ENCODE measurements around the gene CMTM8. TPM values are rescaled to one million over a fixed set of nuclear protein-coding genes. Genes with fewer than 3 reads are reported as not detected.

CMTM8 gene
- total and polyA plus RNA-seq, 7 donors, result 0.49 to 7.9 (median 4.3) TPM; not detected in 1

DNA sequence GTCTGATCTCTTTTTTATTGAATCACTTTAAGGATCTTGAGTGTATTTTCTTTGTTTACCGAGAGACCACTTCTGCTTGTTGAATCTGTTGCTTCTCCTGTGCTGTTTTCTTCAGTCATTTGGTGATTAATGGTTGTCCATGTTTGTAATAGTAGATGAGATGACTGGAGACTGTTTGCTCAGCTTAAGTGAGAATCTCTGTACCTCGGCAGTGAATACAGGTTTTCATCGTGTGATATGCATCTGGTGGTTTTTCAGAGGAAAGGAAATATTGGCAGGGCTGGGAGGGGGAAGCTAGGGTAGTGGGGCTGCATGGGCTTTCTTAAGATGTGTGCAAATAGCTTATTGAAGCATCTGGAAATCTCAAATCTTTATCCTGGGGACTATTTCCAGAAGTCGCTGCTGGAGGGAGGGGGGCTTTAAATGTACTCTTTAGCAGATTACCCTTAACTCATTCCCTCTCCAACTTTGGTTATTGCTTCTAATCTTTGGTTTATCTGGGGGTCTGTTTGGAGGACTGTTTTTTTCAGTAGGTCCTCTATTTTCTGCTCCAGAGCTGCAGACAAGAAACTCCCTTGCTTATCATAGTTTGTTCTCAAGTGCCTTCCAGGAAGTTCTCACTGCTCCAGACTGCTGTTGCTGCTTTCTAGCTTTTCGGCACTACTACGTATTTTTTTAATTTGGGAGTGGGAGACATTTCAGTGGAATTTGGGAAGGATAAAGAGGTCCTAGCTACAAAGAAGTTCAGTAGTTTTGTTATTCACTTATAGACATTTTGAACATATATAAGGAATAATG, 19.4 kb downstream of the CMTM8 start:
- 73 to 89% methylated on average over 6 of the region's 6 CpGs for WGBS, 2 donors
- Histone ChIP-seq H3K4me1 (no peaks in the 10 kb centered on the region), H3K4me3 (no peak overlapping the region), H3K27me3 (no peaks in the 10 kb centered on the region), H3K36me3 (no peaks in the 10 kb centered on the region), H3K9me3 (no peaks in the 10 kb centered on the region), H3K27ac (no peak overlapping the region)
- intact Hi-C loops (cut with DNase I), result no loop called here
- DNase-seq, result no peak
- TF ChIP-seq POLR2A (IDR thresholded peaks at IDR 0.05) (no peak), POLR2AphosphoS5 (IDR thresholded peaks at IDR 0.05) (no peak), EP300 (IDR thresholded peaks at IDR 0.05) (no peak)
- TF ChIP-seq, protein P1, sequence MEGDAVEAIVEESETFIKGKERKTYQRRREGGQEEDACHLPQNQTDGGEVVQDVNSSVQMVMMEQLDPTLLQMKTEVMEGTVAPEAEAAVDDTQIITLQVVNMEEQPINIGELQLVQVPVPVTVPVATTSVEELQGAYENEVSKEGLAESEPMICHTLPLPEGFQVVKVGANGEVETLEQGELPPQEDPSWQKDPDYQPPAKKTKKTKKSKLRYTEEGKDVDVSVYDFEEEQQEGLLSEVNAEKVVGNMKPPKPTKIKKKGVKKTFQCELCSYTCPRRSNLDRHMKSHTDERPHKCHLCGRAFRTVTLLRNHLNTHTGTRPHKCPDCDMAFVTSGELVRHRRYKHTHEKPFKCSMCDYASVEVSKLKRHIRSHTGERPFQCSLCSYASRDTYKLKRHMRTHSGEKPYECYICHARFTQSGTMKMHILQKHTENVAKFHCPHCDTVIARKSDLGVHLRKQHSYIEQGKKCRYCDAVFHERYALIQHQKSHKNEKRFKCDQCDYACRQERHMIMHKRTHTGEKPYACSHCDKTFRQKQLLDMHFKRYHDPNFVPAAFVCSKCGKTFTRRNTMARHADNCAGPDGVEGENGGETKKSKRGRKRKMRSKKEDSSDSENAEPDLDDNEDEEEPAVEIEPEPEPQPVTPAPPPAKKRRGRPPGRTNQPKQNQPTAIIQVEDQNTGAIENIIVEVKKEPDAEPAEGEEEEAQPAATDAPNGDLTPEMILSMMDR (IDR thresholded peaks at IDR 0.05), result no peak

DNA sequence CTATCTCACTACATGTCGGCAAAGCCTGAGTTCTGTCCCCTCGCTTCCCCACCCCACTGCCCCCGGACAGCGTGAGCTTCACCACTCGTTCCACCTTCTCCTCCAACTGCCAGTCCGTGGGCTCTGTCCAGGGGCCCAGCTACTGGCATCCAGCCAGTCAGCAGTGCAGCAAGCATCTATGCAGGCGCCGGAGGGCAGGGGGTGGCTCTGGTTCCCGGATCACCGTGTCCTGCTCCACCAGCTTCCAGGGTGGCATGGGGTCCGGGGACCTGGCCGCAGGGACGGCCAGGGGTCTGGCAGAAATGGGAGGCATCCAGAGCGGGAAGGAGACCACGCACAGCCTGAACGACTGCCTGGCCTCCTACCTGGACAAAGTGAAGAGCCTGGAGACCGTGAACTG, 20.4 kb downstream of the CMTM8 start:
- no peak overlapping the region for H3K27ac ChIP-seq
- no peaks in the 10 kb centered on the region for H3K27me3 ChIP-seq
- no peak for DNase-seq
- H3K36me3 ChIP-seq, result no peaks in the 10 kb centered on the region
- H3K9me3 ChIP-seq, result no peaks in the 10 kb centered on the region
- WGBS, 2 donors, result 95 to 96% methylated on average over 17 of the region's 17 CpGs
- no peak for TF ChIP-seq POLR2AphosphoS5 (IDR thresholded peaks at IDR 0.05)
- TF ChIP-seq POLR2A (IDR thresholded peaks at IDR 0.05), result no peak
- no peak for TF ChIP-seq EP300 (IDR thresholded peaks at IDR 0.05)
- TF ChIP-seq, protein P1 (IDR thresholded peaks at IDR 0.05), result no peak
- intact Hi-C loops (cut with DNase I), result no loop called here
- H3K4me3 ChIP-seq, result no peak overlapping the region
- H3K4me1 ChIP-seq, result no peaks in the 10 kb centered on the region

DNA sequence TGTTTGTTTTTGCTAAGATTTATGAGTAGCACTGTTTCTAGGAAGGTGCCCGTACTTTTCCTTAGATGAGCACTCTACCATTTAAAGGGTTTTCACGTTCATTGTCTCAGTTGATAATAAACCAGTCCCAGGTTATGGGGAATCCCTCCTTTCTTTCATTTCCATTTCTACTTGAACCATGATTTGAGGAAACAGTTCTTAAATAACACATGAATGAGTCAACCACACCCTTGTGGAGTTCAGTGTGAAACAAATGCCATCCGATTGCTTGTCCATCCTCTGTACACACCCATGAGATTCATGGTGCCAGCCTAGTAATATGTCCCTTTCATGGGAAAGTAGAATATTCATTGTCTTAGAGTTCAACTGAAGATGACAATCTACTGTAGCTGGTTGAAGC, 23.1 kb downstream of the CMTM8 start:
- no peaks in the 10 kb centered on the region for H3K4me1 ChIP-seq
- H3K4me3 ChIP-seq, result no peak overlapping the region
- no peaks in the 10 kb centered on the region for H3K9me3 ChIP-seq
- no peak for DNase-seq
- H3K27ac ChIP-seq, result no peak overlapping the region
- 48 to 65% methylated on average over 3 of the region's 3 CpGs for WGBS, 2 donors
- no peaks in the 10 kb centered on the region for H3K27me3 ChIP-seq
- no peaks in the 10 kb centered on the region for H3K36me3 ChIP-seq
- TF ChIP-seq EP300 (IDR thresholded peaks at IDR 0.05) (no peak), POLR2A (IDR thresholded peaks at IDR 0.05) (no peak), POLR2AphosphoS5 (IDR thresholded peaks at IDR 0.05) (no peak)
- TF ChIP-seq, protein P1 (IDR thresholded peaks at IDR 0.05), result no peak
- intact Hi-C loops (cut with DNase I), result no loop called here

DNA sequence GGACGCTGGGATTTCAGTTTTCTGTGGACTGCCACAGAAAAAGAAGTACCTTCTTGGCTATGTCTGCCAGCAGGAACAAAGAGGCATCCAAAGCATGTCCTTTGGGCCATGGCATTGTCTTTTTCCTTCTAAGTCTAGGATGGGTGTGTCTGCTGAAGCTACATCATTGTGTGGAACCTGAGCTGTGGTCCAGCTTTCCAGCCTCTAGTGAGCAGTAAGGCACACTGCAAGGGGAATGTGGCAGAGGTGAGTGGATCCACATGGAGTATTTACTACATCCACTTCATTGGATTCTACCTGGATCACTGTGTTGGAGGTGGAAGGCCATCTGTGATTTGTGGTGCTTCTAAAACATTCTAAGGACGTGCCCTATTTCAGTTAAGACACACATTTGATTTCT, 23.7 kb downstream of the CMTM8 start:
- DNase-seq, result no peak
- Histone ChIP-seq H3K4me3 (no peak overlapping the region), H3K27me3 (no peaks in the 10 kb centered on the region), H3K4me1 (no peaks in the 10 kb centered on the region), H3K27ac (no peak overlapping the region), H3K36me3 (no peaks in the 10 kb centered on the region), H3K9me3 (no peaks in the 10 kb centered on the region)
- intact Hi-C loops (cut with DNase I), result no loop called here
- TF ChIP-seq, protein P1 (IDR thresholded peaks at IDR 0.05), result no peak
- no peak for TF ChIP-seq EP300 (IDR thresholded peaks at IDR 0.05)
- no peak for TF ChIP-seq POLR2A (IDR thresholded peaks at IDR 0.05)
- TF ChIP-seq POLR2AphosphoS5 (IDR thresholded peaks at IDR 0.05), result no peak
- 96 to 98% methylated on average over 2 of the region's 2 CpGs for WGBS, 2 donors

DNA sequence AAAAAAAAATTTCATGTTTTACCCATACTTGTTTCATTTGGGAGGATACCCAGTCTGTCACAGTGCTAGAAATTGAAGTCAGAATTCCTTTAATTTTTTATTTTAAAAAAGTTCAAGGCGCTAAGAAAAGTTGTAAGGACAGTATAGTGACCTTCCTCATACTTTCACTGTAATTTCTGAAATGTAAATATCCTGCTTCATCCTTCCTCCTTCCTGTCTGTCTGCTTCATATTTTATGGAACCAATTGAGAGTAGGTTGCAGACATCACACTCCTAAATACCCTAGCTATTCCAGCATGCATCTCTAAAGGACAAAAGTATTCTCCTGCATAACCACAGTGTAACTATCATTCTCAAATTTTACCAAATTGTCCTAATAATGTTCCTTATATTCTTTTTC, 35.8 kb downstream of the CMTM8 start:
- intact Hi-C loops (cut with DNase I), result no loop called here
- no peak overlapping the region for H3K27ac ChIP-seq
- no peaks in the 10 kb centered on the region for H3K4me1 ChIP-seq
- no peaks in the 10 kb centered on the region for H3K27me3 ChIP-seq
- H3K9me3 ChIP-seq, result no peaks in the 10 kb centered on the region
- no peak overlapping the region for H3K4me3 ChIP-seq
- no peak for DNase-seq
- 23 to 68% methylated on average over 1 of the region's 1 CpG for WGBS, 2 donors
- TF ChIP-seq, protein P1 (IDR thresholded peaks at IDR 0.05), result no peak
- TF ChIP-seq EP300 (IDR thresholded peaks at IDR 0.05), result no peak
- TF ChIP-seq POLR2A (IDR thresholded peaks at IDR 0.05), result no peak
- no peak for TF ChIP-seq POLR2AphosphoS5 (IDR thresholded peaks at IDR 0.05)
- no peaks in the 10 kb centered on the region for H3K36me3 ChIP-seq

Data from sigmoid colon (tissue), 7 donors.